K562 (cell line): ENCODE data around the gene SYT14. TPM values are rescaled to one million over a fixed set of nuclear protein-coding genes. Genes with fewer than 3 reads are reported as not detected.
"Not testable (repeated sequence)": the region's sequence is repeated elsewhere in the genome, so short reads cannot be mapped to it uniquely, and the experiment has no call there.

Source experiments
- ATAC-seq: fragments of 200-7000 bp; cut with Tn5 transposase; 3 replicates; pipeline ENCODE4 v1.9.1; 2020; ENCODE audit warnings: moderate library complexity
- BruUV-seq: library from RNA; stranded (reverse); fragments of 400-500 nt; replicated peaks from 2 replicates; lab custom pipeline; 2021; lab: Mats Ljungman, UMichigan
- CTCF ChIA-PET: fragments of 300-600 bp; formaldehyde crosslinking; extraction: SDS; loops from one replicate; lab custom pipeline; 2021; ENCODE audit warnings: low intra/inter-chr PET ratio; lab: Yijun Ruan, JAX
- POLR2A ChIA-PET: fragments of 300-600, 350-650 bp; sonication (Branson Sonifier 250); formaldehyde crosslinking; extraction: SDS; loops from one replicate; lab custom pipeline; 2021; ENCODE audit warnings: antibody characterized with exemption, inconsistent platforms; lab: Yijun Ruan, JAX
- DNase-seq, 4 experiments: peaks; one replicate each; pipeline versions ENCODE4 v3.0.0 to v3.0.0-alpha.2; 2011 to 2018; ENCODE audit warnings: low spot score in 3 of 4, mixed read lengths in 3 of 4; ENCODE audit errors: extremely low read depth in 1 of 4
- FAIRE-seq: peaks from 2 replicates; lab custom pipeline; 2011; peaks lifted over from hg19 to GRCh38; lab: Jason Lieb, UNC
- H2AFZ ChIP-seq: 2 replicates; pipeline ENCODE4 v1.6.0; 2011; ENCODE audit warnings: low read depth, low read length, control low read depth, inconsistent platforms
- H3K27ac ChIP-seq: fragments of 200-600 bp; 3 replicates; pipeline ENCODE4 v1.8.0; 2011; ENCODE audit warnings: low read depth, mild to moderate bottlenecking, control low read depth, inconsistent platforms, low read length, moderate library complexity, mixed read lengths; ENCODE audit errors: extremely low read depth
- H3K27me3 ChIP-seq, 2 experiments: fragments of 300-600 bp in 1 of 2; 2 replicates in 1 of 2; 3 replicates in 1 of 2; pipeline versions ENCODE4 v1.6.0 to v1.8.0; 2011; ENCODE audit warnings: inconsistent platforms in 2 of 2, low read length in 2 of 2, mild to moderate bottlenecking in 1 of 2, mixed read lengths in 1 of 2, moderate library complexity in 1 of 2; ENCODE audit not compliant: control insufficient read depth in 2 of 2, insufficient read depth in 2 of 2
- H3K36me3 ChIP-seq: fragments of 300-600 bp; 3 replicates; pipeline ENCODE4 v1.8.0; 2011; ENCODE audit warnings: mild to moderate bottlenecking, low read length, inconsistent platforms; ENCODE audit not compliant: control insufficient read depth, insufficient read depth
- H3K4me1 ChIP-seq, 2 experiments: fragments of 200-600 bp in 1 of 2; replicated peaks in 1 of 2; 2 replicates in 1 of 2; 3 replicates in 1 of 2; pipeline versions ENCODE4 v1.5.1 to v1.8.0; 2011; ENCODE audit warnings: inconsistent platforms in 2 of 2, low read length in 2 of 2, mild to moderate bottlenecking in 1 of 2, mixed read lengths in 1 of 2, moderate library complexity in 1 of 2; ENCODE audit not compliant: control insufficient read depth in 2 of 2, insufficient read depth in 2 of 2
- H3K4me2 ChIP-seq: 2 replicates; pipeline ENCODE4 v1.6.1; 2011; ENCODE audit warnings: low read length, control low read depth, inconsistent platforms, mixed read lengths; ENCODE audit not compliant: insufficient read depth
- H3K4me3 ChIP-seq: fragments of 200-600 bp; sonication (generic), shearing (Covaris generic); 2 replicates; pipeline ENCODE4 v1.5.1; 2016; ENCODE audit warnings: control low read depth, inconsistent platforms
- H3K79me2 ChIP-seq: fragments of 200-600 bp; 3 replicates; pipeline ENCODE4 v1.8.0; 2011; ENCODE audit warnings: low read length, inconsistent platforms; ENCODE audit not compliant: control insufficient read depth, insufficient read depth
- H3K9ac ChIP-seq, 2 experiments: 2 replicates each; pipeline versions ENCODE4 v1.6.0 to v1.6.1; 2011; ENCODE audit warnings: low read depth in 2 of 2, low read length in 2 of 2, control low read depth in 1 of 2, inconsistent platforms in 1 of 2, mild to moderate bottlenecking in 1 of 2, mixed read lengths in 1 of 2; ENCODE audit not compliant: insufficient read depth in 1 of 2
- H3K9me1 ChIP-seq: one replicate; pipeline ENCODE4 v1.6.0; 2011; ENCODE audit warnings: inconsistent platforms, mild to moderate bottlenecking, low read length, moderate library complexity; ENCODE audit not compliant: control insufficient read depth, insufficient read depth
- H3K9me3 ChIP-seq: replicated peaks from 2 replicates; pipeline ENCODE4 v1.5.1; 2011; ENCODE audit warnings: low read depth, low read length, inconsistent platforms; ENCODE audit not compliant: control insufficient read depth, insufficient read depth
- H4K20me1 ChIP-seq: replicated peaks from 2 replicates; pipeline ENCODE4 v1.6.1; 2011; ENCODE audit warnings: low read length, inconsistent platforms, mixed read lengths; ENCODE audit not compliant: control insufficient read depth, insufficient read depth
- IRF2 ChIP-seq: sonication (generic); formaldehyde crosslinking; IDR thresholded peaks from 2 replicates; pipeline ENCODE4 v1.8.1; 2022; ENCODE audit warnings: mild to moderate bottlenecking, missing genetic modification reagents
- NFRKB ChIP-seq: fragments of 450-650 bp; IDR thresholded peaks from 2 replicates; pipeline ENCODE4 v1.6.1; 2016; ENCODE audit warnings: low read depth
- SMARCE1 ChIP-seq: fragments of 450-650 bp; IDR thresholded peaks from 2 replicates; pipeline ENCODE4 v1.7.1; 2016; ENCODE audit warnings: mild to moderate bottlenecking
- SREBF2 ChIP-seq: sonication (generic); formaldehyde crosslinking; IDR thresholded peaks from 2 replicates; pipeline ENCODE4 v1.4.0; 2020; ENCODE audit warnings: mild to moderate bottlenecking, missing genetic modification reagents
- ZNF695 ChIP-seq: fragments of 450-650 bp; formaldehyde crosslinking; IDR thresholded peaks from 2 replicates; pipeline ENCODE4 v1.4.0; 2020; ENCODE audit warnings: mild to moderate bottlenecking, moderate library complexity
- WGBS: fragments of 100-300 bp; shearing (Covaris generic); methylation state at CpG from one replicate; pipeline ENCODE4 v1.1.6; 2016; ENCODE audit warnings: low coverage, mixed read lengths; ENCODE audit not compliant: insufficient coverage; ENCODE audit errors: missing lambda C conversion rate; 5-methylcytosine and 5-hydroxymethylcytosine counted together
- in situ Hi-C: fragments of 300-500 bp; cut with MboI; formaldehyde crosslinking; loops from 4 replicates; pipeline ENCODE4 v1.15.0; 2018; ENCODE audit warnings: inconsistent platforms, mixed read lengths
- intact Hi-C: fragments of 100-400 bp; cut with micrococcal nuclease; formaldehyde crosslinking; loops from 2 replicates; pipeline ENCODE4 v1.14.2; 2022
- polyA plus RNA-seq, 8 experiments: library from polyadenylated mRNA; depleted of rRNA in 4 of 8; stranded (reverse) in 5 of 8; unstranded in 3 of 8; fragments of >200 nt; fragmentation: Nextera tagmentation in 2 of 8; fragmentation: Illumina TruSeq in 1 of 8; extraction: Ambion mirVana in 2 of 8; extraction: Trizol in 1 of 8; gene quantifications; 2 replicates each; pipeline versions ENCODE4 v1.2.1 to v1.2.3, GENCODE V29; 2011 to 2014; ENCODE audit warnings: inconsistent platforms in 1 of 8, missing spikeins in 1 of 8
- total RNA-seq, 7 experiments: library from RNA; depleted of rRNA in 6 of 7; stranded (reverse); fragments of >200 nt in 6 of 7; fragmentation: Illumina TruSeq in 2 of 7; extraction: Trizol in 2 of 7; gene quantifications; 2 replicates each; pipeline versions ENCODE4 v1.2.1 to v1.2.3, GENCODE V29; 2011 to 2021; ENCODE audit warnings: low replicate concordance in 1 of 7
- TF ChIP-seq, protein P1 (sequence below): sonication (generic); formaldehyde crosslinking; IDR thresholded peaks from 2 replicates; pipeline ENCODE4 v1.8.1; 2023; ENCODE audit warnings: missing genetic modification reagents, mild to moderate bottlenecking, borderline replicate concordance

The SYT14 gene
- total and polyA plus RNA-seq, 9 of the 15 experiments (the other 6 are each of a cell fraction or from before 2014, with no cell fraction given), result 0.01 to 0.04 TPM; not detected in 7

DNA sequence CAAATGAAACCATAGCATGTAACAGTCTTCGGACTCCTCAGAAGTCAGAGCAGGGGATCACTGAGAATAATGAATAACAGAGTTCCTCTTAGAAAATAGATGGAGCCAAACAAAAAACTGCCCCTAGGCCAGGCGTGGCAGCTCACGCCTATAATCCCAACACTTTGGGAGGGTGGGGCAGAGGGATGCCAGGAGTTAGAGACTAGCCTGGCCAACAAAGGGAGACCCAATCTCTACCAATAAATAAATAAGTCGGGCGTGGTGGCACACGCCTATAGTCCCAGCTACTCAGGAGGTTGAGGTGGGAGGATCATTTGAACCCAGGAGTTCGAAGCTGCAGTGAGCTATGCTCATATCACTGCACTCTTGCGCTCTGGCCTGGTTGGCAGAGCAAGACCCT lies 236.1 kb downstream of the SYT14 start (continued):
- TF ChIP-seq, protein P1, sequence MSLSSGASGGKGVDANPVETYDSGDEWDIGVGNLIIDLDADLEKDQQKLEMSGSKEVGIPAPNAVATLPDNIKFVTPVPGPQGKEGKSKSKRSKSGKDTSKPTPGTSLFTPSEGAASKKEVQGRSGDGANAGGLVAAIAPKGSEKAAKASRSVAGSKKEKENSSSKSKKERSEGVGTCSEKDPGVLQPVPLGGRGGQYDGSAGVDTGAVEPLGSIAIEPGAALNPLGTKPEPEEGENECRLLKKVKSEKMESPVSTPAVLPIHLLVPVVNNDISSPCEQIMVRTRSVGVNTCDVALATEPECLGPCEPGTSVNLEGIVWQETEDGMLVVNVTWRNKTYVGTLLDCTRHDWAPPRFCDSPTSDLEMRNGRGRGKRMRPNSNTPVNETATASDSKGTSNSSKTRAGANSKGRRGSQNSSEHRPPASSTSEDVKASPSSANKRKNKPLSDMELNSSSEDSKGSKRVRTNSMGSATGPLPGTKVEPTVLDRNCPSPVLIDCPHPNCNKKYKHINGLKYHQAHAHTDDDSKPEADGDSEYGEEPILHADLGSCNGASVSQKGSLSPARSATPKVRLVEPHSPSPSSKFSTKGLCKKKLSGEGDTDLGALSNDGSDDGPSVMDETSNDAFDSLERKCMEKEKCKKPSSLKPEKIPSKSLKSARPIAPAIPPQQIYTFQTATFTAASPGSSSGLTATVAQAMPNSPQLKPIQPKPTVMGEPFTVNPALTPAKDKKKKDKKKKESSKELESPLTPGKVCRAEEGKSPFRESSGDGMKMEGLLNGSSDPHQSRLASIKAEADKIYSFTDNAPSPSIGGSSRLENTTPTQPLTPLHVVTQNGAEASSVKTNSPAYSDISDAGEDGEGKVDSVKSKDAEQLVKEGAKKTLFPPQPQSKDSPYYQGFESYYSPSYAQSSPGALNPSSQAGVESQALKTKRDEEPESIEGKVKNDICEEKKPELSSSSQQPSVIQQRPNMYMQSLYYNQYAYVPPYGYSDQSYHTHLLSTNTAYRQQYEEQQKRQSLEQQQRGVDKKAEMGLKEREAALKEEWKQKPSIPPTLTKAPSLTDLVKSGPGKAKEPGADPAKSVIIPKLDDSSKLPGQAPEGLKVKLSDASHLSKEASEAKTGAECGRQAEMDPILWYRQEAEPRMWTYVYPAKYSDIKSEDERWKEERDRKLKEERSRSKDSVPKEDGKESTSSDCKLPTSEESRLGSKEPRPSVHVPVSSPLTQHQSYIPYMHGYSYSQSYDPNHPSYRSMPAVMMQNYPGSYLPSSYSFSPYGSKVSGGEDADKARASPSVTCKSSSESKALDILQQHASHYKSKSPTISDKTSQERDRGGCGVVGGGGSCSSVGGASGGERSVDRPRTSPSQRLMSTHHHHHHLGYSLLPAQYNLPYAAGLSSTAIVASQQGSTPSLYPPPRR (CRISPR knock-in tag), result no peak

DNA sequence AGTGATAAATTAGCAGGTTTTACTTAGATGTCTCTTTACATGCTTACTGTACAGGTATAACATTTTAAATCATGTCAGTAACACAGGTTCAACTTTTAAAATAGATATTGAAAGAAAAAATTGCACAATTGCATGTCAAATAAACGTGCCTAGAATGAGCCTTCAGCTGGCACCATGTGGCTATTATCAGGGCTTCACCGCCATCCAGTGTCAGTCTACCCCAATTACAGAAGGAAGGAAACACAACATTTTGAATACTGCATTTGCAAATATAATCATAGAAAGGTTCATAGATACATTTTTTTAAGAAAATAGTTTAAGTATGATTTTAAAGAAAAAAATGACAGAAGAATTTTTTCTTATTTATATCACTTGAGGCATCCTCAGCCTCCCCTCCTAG lies 247.0 kb downstream of the SYT14 start:
- ChIA-PET CTCF (no interaction called here), POLR2A (no interaction called here)
- H3K4me3 ChIP-seq, result no peak overlapping the region
- no peaks in the 10 kb centered on the region for H3K9me3 ChIP-seq
- ATAC-seq (no peak), DNase-seq (no peak)
- WGBS, result 0% methylated on average over 2 of the region's 2 CpGs
- H3K9me1 ChIP-seq, result no peaks in the 10 kb centered on the region
- no TSS peak for BruUV-seq
- no peak overlapping the region for H3K4me2 ChIP-seq
- H3K36me3 ChIP-seq, result no peaks in the 10 kb centered on the region
- intact Hi-C loops, result no loop called here
- no peak for TF ChIP-seq IRF2 (CRISPR knock-in tag)
- no peak for TF ChIP-seq NFRKB
- TF ChIP-seq SREBF2 (CRISPR knock-in tag), result no peak
- TF ChIP-seq SMARCE1, result no peak
- TF ChIP-seq ZNF695, result no peak
- TF ChIP-seq, all 486 proteins: peak for 0
- FAIRE-seq, result no peak
- Histone ChIP-seq H2AFZ (no peak overlapping the region), H3K27me3 (no peaks in the 10 kb centered on the region), H4K20me1 (no peaks in the 10 kb centered on the region), H3K79me2 (no peaks in the 10 kb centered on the region), H3K27ac (no peak overlapping the region), H3K9ac (no peak overlapping the region; a peak in 1 of 4 replicates), H3K4me1 (no peaks in the 10 kb centered on the region)
- in situ Hi-C loops, result no loop called here

DNA sequence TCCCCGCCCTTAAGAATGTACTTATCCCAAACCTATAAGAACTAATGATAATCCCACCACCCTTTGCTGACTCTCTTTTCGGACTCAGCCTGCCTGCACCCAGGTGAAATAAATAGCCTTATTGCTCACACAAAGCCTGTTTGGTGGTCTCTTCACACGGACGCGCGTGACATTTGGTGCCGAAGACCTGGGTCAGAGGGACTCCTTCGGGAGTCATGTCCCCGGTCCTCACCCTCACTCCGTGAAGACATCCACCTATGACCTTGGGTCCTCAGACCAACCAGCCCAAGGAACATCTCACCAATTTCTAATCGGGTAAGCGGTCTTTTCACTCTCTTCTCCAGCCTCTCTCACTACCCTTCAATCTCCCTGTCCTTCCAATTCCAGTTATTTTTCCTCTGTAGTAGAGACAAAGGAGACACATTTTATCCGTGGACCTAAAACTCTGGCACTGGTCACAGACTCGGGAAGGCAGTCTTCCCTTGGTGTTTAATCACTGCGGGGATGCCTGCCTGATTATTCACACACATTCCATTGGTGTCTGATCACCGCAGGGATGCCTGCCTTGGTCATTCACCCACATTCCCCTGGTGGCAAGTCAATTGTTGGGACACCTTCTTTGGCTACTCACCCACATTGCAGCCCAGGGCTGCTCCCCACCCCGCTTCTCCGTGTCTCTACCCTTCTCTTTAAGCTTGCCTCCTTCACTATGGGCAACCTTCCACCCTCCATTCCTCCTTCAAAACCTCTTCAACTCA lies 250.0 kb downstream of the SYT14 start:
- BruUV-seq, POLR2A ChIA-PET, FAIRE-seq, H3K9me1 ChIP-seq, H3K79me2 ChIP-seq, H3K27ac ChIP-seq, H3K4me3 ChIP-seq, CTCF ChIA-PET, DNase-seq, H2AFZ ChIP-seq, H3K9ac ChIP-seq, in situ Hi-C loops, H3K9me3 ChIP-seq, H3K4me2 ChIP-seq, ATAC-seq, H3K27me3 ChIP-seq, H3K36me3 ChIP-seq, H3K4me1 ChIP-seq, intact Hi-C loops, H4K20me1 ChIP-seq: not testable (repeated sequence)
- 0% methylated on average over 17 of the region's 18 CpGs for WGBS
